Measurements from ENCODE around the gene KRTAP10-4. TPM values are rescaled to one million over a fixed set of nuclear protein-coding genes. Genes with fewer than 3 reads are reported as not detected.
A peak's percentile ranks its signal among the peaks of the same experiment; 100 is the strongest.

KRTAP10-4 gene
- total and polyA plus RNA-seq, 2 experiments from 2014 or later: not detected

DNA sequence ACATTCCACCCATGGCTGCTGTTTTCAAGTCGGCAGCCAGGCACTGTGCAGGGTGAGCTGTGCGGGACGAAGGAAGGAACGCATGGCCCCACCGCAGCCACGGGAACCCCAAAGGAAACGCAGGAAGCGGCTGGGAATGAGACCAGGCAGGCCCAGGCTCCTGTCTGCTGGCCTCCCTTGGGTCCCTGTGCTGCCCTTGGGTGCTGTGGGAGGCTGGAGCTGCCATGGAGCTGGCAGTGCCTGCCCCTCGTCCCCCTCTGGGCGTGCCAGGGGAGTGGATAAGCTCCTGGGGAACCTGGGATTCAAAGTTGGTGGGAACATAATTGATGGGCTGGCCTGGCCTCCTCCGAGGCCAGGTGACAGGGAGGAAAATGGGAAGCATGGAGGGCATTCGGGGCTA, 5.3 kb upstream of the KRTAP10-4 start (continued):
- TF ChIP-seq, protein P1, sequence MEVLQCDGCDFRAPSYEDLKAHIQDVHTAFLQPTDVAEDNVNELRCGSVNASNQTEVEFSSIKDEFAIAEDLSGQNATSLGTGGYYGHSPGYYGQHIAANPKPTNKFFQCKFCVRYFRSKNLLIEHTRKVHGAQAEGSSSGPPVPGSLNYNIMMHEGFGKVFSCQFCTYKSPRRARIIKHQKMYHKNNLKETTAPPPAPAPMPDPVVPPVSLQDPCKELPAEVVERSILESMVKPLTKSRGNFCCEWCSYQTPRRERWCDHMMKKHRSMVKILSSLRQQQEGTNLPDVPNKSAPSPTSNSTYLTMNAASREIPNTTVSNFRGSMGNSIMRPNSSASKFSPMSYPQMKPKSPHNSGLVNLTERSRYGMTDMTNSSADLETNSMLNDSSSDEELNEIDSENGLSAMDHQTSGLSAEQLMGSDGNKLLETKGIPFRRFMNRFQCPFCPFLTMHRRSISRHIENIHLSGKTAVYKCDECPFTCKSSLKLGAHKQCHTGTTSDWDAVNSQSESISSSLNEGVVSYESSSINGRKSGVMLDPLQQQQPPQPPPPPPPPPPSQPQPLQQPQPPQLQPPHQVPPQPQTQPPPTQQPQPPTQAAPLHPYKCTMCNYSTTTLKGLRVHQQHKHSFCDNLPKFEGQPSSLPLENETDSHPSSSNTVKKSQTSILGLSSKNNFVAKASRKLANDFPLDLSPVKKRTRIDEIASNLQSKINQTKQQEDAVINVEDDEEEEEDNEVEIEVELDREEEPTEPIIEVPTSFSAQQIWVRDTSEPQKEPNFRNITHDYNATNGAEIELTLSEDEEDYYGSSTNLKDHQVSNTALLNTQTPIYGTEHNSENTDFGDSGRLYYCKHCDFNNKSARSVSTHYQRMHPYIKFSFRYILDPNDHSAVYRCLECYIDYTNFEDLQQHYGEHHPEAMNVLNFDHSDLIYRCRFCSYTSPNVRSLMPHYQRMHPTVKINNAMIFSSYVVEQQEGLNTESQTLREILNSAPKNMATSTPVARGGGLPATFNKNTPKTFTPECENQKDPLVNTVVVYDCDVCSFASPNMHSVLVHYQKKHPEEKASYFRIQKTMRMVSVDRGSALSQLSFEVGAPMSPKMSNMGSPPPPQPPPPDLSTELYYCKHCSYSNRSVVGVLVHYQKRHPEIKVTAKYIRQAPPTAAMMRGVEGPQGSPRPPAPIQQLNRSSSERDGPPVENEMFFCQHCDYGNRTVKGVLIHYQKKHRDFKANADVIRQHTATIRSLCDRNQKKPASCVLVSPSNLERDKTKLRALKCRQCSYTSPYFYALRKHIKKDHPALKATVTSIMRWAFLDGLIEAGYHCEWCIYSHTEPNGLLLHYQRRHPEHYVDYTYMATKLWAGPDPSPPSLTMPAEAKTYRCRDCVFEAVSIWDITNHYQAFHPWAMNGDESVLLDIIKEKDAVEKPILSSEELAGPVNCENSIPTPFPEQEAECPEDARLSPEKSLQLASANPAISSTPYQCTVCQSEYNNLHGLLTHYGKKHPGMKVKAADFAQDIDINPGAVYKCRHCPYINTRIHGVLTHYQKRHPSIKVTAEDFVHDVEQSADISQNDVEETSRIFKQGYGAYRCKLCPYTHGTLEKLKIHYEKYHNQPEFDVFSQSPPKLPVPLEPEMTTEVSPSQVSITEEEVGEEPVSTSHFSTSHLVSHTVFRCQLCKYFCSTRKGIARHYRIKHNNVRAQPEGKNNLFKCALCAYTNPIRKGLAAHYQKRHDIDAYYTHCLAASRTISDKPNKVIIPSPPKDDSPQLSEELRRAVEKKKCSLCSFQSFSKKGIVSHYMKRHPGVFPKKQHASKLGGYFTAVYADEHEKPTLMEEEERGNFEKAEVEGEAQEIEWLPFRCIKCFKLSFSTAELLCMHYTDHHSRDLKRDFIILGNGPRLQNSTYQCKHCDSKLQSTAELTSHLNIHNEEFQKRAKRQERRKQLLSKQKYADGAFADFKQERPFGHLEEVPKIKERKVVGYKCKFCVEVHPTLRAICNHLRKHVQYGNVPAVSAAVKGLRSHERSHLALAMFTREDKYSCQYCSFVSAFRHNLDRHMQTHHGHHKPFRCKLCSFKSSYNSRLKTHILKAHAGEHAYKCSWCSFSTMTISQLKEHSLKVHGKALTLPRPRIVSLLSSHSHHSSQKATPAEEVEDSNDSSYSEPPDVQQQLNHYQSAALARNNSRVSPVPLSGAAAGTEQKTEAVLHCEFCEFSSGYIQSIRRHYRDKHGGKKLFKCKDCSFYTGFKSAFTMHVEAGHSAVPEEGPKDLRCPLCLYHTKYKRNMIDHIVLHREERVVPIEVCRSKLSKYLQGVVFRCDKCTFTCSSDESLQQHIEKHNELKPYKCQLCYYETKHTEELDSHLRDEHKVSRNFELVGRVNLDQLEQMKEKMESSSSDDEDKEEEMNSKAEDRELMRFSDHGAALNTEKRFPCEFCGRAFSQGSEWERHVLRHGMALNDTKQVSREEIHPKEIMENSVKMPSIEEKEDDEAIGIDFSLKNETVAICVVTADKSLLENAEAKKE (CRISPR knock-in tag; IDR thresholded peaks at IDR 0.05): no peak
- no peak for TF ChIP-seq EZH2 (IDR thresholded peaks at IDR 0.05; ENCODE audit: low read depth, unreplicated experiment)

GRCh38 chr21:44568667-44569556, 4.6 kb upstream of the KRTAP10-4 start:
- Histone ChIP-seq H2AFZ (peak overlapping the region; percentile 38; the same call in 1 of the 2 replicates), H3K4me2 (no peak overlapping the region)
- TF ChIP-seq JUNB (IDR thresholded peaks at IDR 0.05; ENCODE audit: unreplicated experiment) (no peak), NANOG (IDR thresholded peaks at IDR 0.05; ENCODE audit: borderline replicate concordance) (no peak), POLR2AphosphoS5 (IDR thresholded peaks at IDR 0.05; ENCODE audit: low read depth) (no peak), REST (IDR thresholded peaks at IDR 0.05; ENCODE audit: unreplicated experiment) (no peak), EZH2phosphoT487 (IDR thresholded peaks at IDR 0.05; ENCODE audit: unreplicated experiment) (no peak), CREB1 (CRISPR knock-in tag; IDR thresholded peaks at IDR 0.05; ENCODE audit: low read depth) (no peak), ETS1 (IDR thresholded peaks at IDR 0.05) (no peak), STAT1 (IDR thresholded peaks at IDR 0.05; ENCODE audit: unreplicated experiment) (no peak)

More at GRCh38 chr21:44568667-44569556, 4.6 kb upstream of the KRTAP10-4 start:
- Histone ChIP-seq H3K27ac (ENCODE audit: low read depth) (no peak overlapping the region), H3K27me3 (ENCODE audit: insufficient read depth) (no peaks in the 10 kb centered on the region), H3K4me1 (ENCODE audit: insufficient read depth) (no peaks in the 10 kb centered on the region), H3K9me2 (ENCODE audit: insufficient read depth) (no peaks in the 10 kb centered on the region), H3K79me2 (replicated peaks; ENCODE audit: insufficient read depth) (no peaks in the 10 kb centered on the region), H3F3A (replicated peaks; ENCODE audit: low read depth) (no peaks in the 10 kb centered on the region), H3K36me3 (ENCODE audit: insufficient read depth) (no peaks in the 10 kb centered on the region), H3K4me3 (no peak overlapping the region), H4K20me1 (replicated peaks; ENCODE audit: insufficient read depth) (no peaks in the 10 kb centered on the region)
- DNase-seq (ENCODE audit: low spot score): no peak
- peaks cover 25% of the 10 kb centered on the region for H3K9me3 Mint-ChIP-seq
- H3K36me3 Mint-ChIP-seq (ENCODE audit: low read depth): peaks cover 4% of the 10 kb centered on the region; the same call in 2 of the 3 replicates
- no peaks in the 10 kb centered on the region; the same call in 2 of the 3 replicates for H3K4me1 Mint-ChIP-seq
- ATAC-seq: no peak
- peaks cover 13% of the 10 kb centered on the region for H3K27me3 Mint-ChIP-seq (ENCODE audit: insufficient read depth, low read depth, poor library complexity)
- no peak overlapping the region for H3K4me3 Mint-ChIP-seq
- H3K27ac Mint-ChIP-seq: no peak overlapping the region

Data from GM23338 (cell line).